MM.1S (cell line): ENCODE measurements around the gene RPS16.
A peak's percentile ranks its signal among the peaks of the same experiment; 100 is the strongest.

ENCODE experiments used
- DNase-seq: peaks from one replicate; pipeline ENCODE4 v3.0.0-alpha.2; 2015
- H2AFZ ChIP-seq: fragments of 300-600 bp; sonication (generic); 2 replicates; pipeline ENCODE4 v1.6.0; 2016; ENCODE audit warnings: antibody characterized with exemption, low read length
- H3F3A ChIP-seq: fragments of 300-600 bp; sonication (generic); 2 replicates; pipeline ENCODE4 v1.6.1; 2016; ENCODE audit warnings: mild to moderate bottlenecking, antibody characterized with exemption, low read length, moderate library complexity, mixed read lengths; ENCODE audit not compliant: insufficient read depth
- H3K27ac ChIP-seq: fragments of 300-600 bp; sonication (generic); 2 replicates; pipeline ENCODE4 v1.5.1; 2016; ENCODE audit warnings: mild to moderate bottlenecking, low read length
- H3K27me3 ChIP-seq: fragments of 300-600 bp; sonication (generic); replicated peaks from 2 replicates; pipeline ENCODE4 v1.6.0; 2016; ENCODE audit warnings: low read length; ENCODE audit not compliant: insufficient read depth
- H3K36me3 ChIP-seq: fragments of 300-600 bp; sonication (generic); replicated peaks from 2 replicates; pipeline ENCODE4 v1.6.1; 2016; ENCODE audit warnings: mild to moderate bottlenecking, low read length, mixed read lengths; ENCODE audit not compliant: insufficient read depth
- H3K4me1 ChIP-seq: fragments of 300-600 bp; sonication (generic); 2 replicates; pipeline ENCODE4 v1.6.1; 2016; ENCODE audit warnings: low read length, mixed read lengths
- H3K4me2 ChIP-seq: fragments of 300-600 bp; sonication (generic); 2 replicates; pipeline ENCODE4 v1.6.0; 2016; ENCODE audit warnings: low read depth, low read length
- H3K4me3 ChIP-seq: fragments of 300-600 bp; sonication (generic); 2 replicates; pipeline ENCODE4 v1.5.1; 2016; ENCODE audit warnings: low read length, mixed read lengths
- H3K79me2 ChIP-seq: fragments of 300-600 bp; sonication (generic); 2 replicates; pipeline ENCODE4 v1.6.1; 2016; ENCODE audit warnings: mixed run types, low read length, mixed read lengths
- H3K9ac ChIP-seq: fragments of 300-600 bp; sonication (generic); 2 replicates; pipeline ENCODE4 v1.6.1; 2016; ENCODE audit warnings: low read length, mixed read lengths
- H3K9me2 ChIP-seq: fragments of 300-600 bp; sonication (generic); replicated peaks from 2 replicates; pipeline ENCODE4 v1.6.1; 2016; ENCODE audit warnings: mild to moderate bottlenecking, low read length, mixed read lengths; ENCODE audit not compliant: insufficient read depth
- H3K9me3 ChIP-seq: fragments of 300-600 bp; sonication (generic); replicated peaks from 2 replicates; pipeline ENCODE4 v1.6.1; 2016; ENCODE audit warnings: mild to moderate bottlenecking, low read length, mixed read lengths; ENCODE audit not compliant: insufficient read depth
- H4K20me1 ChIP-seq: fragments of 300-600 bp; sonication (generic); 2 replicates; pipeline ENCODE4 v1.6.1; 2016; ENCODE audit warnings: mild to moderate bottlenecking, low read length, moderate library complexity, mixed read lengths; ENCODE audit not compliant: insufficient read depth
- EZH2 ChIP-seq: fragments of 300-600 bp; sonication (generic); optimal IDR thresholded peaks from 2 replicates; pipeline ENCODE3; 2017; ENCODE audit warnings: low read depth, mild to moderate bottlenecking, antibody characterized with exemption, low read length, mixed read lengths
- EZH2phosphoT487 ChIP-seq: fragments of 300-600 bp; sonication (generic); IDR thresholded peaks from 2 replicates; pipeline ENCODE4 v1.6.1; 2018; ENCODE audit warnings: antibody characterized with exemption, low read length
- TF ChIP-seq, protein P1 (sequence below): fragments of 300-600 bp; sonication (generic); IDR thresholded peaks from 2 replicates; pipeline ENCODE4 v1.5.1; 2016; ENCODE audit warnings: antibody characterized with exemption, low read length, mixed read lengths

Gene RPS16

DNA sequence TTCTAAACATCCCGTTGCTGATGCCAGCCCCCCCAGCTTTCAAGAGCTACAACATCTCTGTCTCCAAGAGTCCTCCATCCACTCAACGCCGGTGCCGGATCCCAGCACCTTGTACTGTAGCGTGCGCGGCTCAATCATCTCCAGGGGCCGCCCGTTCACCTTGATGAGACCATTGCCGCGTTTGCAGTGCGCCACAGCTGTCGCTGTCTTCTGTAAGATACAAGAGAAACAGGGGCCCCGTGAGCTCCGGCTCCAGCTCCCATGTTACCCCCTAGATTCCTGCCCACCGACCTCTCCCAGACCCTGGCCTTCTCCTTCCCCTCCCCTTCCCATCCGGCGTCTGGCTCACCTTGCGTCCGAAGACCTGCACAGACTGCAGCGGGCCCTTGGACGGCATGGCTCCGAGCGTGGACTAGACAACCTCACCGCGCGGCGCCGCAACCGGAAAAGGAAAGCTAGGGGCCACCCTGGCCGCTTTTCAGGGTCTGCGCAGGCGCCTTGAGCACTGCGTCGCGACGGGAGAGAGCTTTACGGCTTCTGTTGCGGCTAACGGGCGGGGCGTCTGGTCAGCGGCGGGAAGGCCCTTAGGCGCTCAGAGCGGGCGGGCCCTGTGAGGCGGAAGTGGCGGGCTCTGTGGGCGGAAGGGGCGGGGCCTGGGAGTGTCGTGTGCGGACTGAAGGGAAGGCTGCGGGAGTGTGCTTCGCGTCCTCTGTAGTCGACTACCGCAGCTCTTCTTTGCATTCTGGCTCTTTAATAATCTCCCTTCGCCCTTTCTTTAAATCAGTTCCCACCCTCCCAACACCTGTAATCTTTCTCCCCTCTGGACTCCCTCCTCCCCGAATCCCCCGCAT lies at the start of gene RPS16:
TSS of gene RPS16 (minus strand) at position 451 of the 851 bp plus-strand sequence. CDS start at position 397, 54 bp downstream.
- Histone ChIP-seq H3K27ac (peak within 1 kb of the TSS; percentile 65), H3K9me2 (no peaks in the 10 kb centered on the region), H3K79me2 (peaks cover 31% of the 10 kb centered on the region), H3K36me3 (peaks cover 16% of the 10 kb centered on the region), H3K4me3 (peak within 1 kb of the TSS; percentile 100), H3K9me3 (no peaks in the 10 kb centered on the region), H3F3A (peaks cover 46% of the 10 kb centered on the region), H4K20me1 (peaks cover 15% of the 10 kb centered on the region), H3K27me3 (no peaks in the 10 kb centered on the region), H3K9ac (peak within 1 kb of the TSS; percentile 96), H3K4me1 (peaks cover 49% of the 10 kb centered on the region), H2AFZ (peak within 1 kb of the TSS; percentile 20; the same call in 1 of the 2 replicates), H3K4me2 (peak within 1 kb of the TSS; percentile 68)
- TF ChIP-seq, protein P1, sequence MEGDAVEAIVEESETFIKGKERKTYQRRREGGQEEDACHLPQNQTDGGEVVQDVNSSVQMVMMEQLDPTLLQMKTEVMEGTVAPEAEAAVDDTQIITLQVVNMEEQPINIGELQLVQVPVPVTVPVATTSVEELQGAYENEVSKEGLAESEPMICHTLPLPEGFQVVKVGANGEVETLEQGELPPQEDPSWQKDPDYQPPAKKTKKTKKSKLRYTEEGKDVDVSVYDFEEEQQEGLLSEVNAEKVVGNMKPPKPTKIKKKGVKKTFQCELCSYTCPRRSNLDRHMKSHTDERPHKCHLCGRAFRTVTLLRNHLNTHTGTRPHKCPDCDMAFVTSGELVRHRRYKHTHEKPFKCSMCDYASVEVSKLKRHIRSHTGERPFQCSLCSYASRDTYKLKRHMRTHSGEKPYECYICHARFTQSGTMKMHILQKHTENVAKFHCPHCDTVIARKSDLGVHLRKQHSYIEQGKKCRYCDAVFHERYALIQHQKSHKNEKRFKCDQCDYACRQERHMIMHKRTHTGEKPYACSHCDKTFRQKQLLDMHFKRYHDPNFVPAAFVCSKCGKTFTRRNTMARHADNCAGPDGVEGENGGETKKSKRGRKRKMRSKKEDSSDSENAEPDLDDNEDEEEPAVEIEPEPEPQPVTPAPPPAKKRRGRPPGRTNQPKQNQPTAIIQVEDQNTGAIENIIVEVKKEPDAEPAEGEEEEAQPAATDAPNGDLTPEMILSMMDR = no peak
- TF ChIP-seq EZH2phosphoT487 (no peak), EZH2 (no peak)
- DNase-seq = peak; percentile 99

DNA sequence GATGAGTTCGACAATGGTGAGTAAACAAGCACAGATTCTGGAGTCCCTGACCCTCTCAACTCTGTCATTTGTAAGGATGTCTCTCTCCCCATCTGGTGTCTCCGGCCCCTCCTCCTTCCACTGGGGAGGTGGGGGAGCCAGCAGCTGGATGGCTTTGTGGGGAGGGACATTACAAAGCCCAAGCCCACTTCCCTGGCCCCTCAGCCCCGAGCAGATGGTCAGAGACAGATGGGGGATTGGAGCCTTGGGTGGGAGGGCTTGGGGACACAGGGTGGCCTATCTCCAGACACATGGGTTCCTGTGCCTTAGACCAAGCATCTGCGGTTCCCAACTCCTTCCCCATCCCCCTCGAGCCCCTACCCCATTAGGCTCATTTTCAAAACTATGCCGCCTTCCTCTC lies 47.4 kb upstream of the RPS16 start:
- no peak for DNase-seq
- Histone ChIP-seq H3K4me2 (no peak overlapping the region), H3K9ac (no peak overlapping the region), H3K9me2 (no peaks in the 10 kb centered on the region), H3K27me3 (no peaks in the 10 kb centered on the region), H3F3A (no peaks in the 10 kb centered on the region), H2AFZ (no peak overlapping the region), H4K20me1 (no peaks in the 10 kb centered on the region), H3K36me3 (no peaks in the 10 kb centered on the region; the same call in 1 of the 2 replicates), H3K27ac (no peak overlapping the region), H3K9me3 (no peaks in the 10 kb centered on the region), H3K79me2 (peaks cover 37% of the 10 kb centered on the region), H3K4me1 (peaks cover 4% of the 10 kb centered on the region; the same call in 1 of the 2 replicates), H3K4me3 (no peak overlapping the region)
- no peak for TF ChIP-seq EZH2
- TF ChIP-seq, protein P1 = no peak
- TF ChIP-seq EZH2phosphoT487 = no peak

DNA sequence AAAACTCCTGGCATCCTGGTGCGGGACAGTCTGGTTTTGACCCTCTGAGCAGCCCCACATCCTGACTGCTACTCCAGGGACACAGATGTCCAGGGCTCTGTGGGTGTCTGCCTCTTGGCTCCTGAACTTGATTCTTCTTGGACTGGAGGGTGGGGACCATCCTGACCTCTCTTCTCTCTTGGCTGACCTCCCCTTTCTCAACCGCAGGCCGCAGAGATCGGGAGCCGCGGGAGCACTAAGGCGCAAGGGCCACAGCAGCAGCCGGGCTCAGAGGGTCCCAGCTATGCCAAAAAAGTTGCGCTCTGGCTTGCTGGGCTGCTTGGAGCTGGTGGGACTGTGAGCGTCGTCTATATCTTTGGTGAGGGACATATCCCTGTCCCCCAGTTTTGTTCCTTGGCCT lies 45.9 kb upstream of the RPS16 start:
- Histone ChIP-seq H3F3A (0 out of 2 replicates have a peak, but pooled peaks cover 3% of the 10 kb centered on the region), H4K20me1 (no peaks in the 10 kb centered on the region), H3K27ac (no peak overlapping the region), H3K4me3 (peak overlapping the region; percentile 98), H3K36me3 (no peaks in the 10 kb centered on the region), H3K9me2 (no peaks in the 10 kb centered on the region), H3K9ac (peak overlapping the region; percentile 94), H3K4me2 (peak overlapping the region; percentile 98), H3K4me1 (peaks cover 4% of the 10 kb centered on the region; the same call in 1 of the 2 replicates), H3K79me2 (peaks cover 34% of the 10 kb centered on the region), H2AFZ (no peak overlapping the region), H3K9me3 (no peaks in the 10 kb centered on the region), H3K27me3 (no peaks in the 10 kb centered on the region)
- no peak for DNase-seq
- TF ChIP-seq, protein P1 = no peak
- TF ChIP-seq EZH2phosphoT487 (no peak), EZH2 (no peak)
